Measurements from ENCODE around the gene ASPHD2. TPM values are rescaled to one million over a fixed set of nuclear protein-coding genes. Genes with fewer than 3 reads are reported as not detected.

ASPHD2 gene
- total RNA-seq, 4 donors from 2014 or later, result 0.20 to 1.2 (median 0.54) TPM

DNA sequence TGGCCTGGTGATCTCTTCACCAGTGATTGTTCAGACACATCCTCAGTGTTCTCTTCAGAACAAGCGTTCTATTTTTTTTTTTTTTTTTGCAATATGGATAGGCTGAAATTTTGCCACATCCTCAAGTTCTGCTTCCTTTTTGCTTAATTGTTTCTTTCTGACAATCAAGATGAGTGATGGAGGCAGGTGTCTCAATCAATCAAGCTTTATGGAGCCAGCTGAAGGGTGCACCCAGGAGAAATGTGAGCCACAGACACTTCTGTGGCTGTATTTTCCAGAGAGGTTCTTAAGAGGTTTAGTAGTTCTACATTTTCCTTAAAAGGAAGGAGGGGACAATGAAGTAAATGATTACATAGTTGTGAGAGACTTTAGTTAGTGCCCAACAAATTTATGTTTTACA, 43.9 kb upstream of the ASPHD2 start:
- Histone ChIP-seq H3K4me3 (no peak overlapping the region), H3K9me3 (peaks cover 0 to 4% (median 0%) of the 10 kb centered on the region in 4 donors), H3K27me3 (peaks cover 0 to 26% of the 10 kb centered on the region in 2 donors), H3K27ac (no peak overlapping the region), H3K4me1 (no peaks in the 10 kb centered on the region), H3K36me3 (no peaks in the 10 kb centered on the region)
- 69 to 70% methylated on average over 1 of the region's 1 CpG for WGBS, 2 donors
- no peak for DNase-seq (ENCODE audit: low spot score in 2 of 2)
- TF ChIP-seq POLR2A (IDR thresholded peaks at IDR 0.05), result no peak
- TF ChIP-seq, protein P1, sequence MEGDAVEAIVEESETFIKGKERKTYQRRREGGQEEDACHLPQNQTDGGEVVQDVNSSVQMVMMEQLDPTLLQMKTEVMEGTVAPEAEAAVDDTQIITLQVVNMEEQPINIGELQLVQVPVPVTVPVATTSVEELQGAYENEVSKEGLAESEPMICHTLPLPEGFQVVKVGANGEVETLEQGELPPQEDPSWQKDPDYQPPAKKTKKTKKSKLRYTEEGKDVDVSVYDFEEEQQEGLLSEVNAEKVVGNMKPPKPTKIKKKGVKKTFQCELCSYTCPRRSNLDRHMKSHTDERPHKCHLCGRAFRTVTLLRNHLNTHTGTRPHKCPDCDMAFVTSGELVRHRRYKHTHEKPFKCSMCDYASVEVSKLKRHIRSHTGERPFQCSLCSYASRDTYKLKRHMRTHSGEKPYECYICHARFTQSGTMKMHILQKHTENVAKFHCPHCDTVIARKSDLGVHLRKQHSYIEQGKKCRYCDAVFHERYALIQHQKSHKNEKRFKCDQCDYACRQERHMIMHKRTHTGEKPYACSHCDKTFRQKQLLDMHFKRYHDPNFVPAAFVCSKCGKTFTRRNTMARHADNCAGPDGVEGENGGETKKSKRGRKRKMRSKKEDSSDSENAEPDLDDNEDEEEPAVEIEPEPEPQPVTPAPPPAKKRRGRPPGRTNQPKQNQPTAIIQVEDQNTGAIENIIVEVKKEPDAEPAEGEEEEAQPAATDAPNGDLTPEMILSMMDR (IDR thresholded peaks at IDR 0.05), result no peak
- TF ChIP-seq EP300 (IDR thresholded peaks at IDR 0.05), result no peak

DNA sequence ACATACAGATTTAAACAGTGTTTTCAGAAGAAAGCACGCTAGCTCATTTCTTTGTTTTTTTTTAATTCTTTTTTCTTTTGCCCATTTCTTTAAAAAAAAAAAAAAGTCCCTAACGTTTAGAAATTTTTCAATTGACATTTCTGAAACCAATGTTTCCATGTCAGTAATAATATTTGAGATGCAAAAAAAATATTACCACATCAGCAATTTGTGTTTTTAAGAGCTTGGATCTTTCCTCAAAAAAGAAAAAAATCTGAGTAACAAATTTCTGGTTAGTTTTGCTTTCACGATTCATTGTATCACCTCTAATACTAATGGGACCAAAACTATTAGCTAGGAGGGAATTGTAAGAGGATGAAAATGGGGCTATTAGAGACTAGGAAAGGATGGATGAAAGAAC, 39.9 kb upstream of the ASPHD2 start:
- Histone ChIP-seq H3K27me3 (peaks cover 0 to 15% of the 10 kb centered on the region in 2 donors), H3K4me1 (no peaks in the 10 kb centered on the region), H3K27ac (no peak overlapping the region), H3K9me3 (peaks cover 0 to 4% (median 0%) of the 10 kb centered on the region in 4 donors), H3K4me3 (no peak overlapping the region), H3K36me3 (no peaks in the 10 kb centered on the region)
- WGBS, 2 donors, result 68 to 76% methylated on average over 3 of the region's 3 CpGs
- no peak for DNase-seq (ENCODE audit: low spot score in 2 of 2)
- TF ChIP-seq EP300 (IDR thresholded peaks at IDR 0.05), result no peak
- TF ChIP-seq, protein P1 (IDR thresholded peaks at IDR 0.05), result no peak
- no peak for TF ChIP-seq POLR2A (IDR thresholded peaks at IDR 0.05)

DNA sequence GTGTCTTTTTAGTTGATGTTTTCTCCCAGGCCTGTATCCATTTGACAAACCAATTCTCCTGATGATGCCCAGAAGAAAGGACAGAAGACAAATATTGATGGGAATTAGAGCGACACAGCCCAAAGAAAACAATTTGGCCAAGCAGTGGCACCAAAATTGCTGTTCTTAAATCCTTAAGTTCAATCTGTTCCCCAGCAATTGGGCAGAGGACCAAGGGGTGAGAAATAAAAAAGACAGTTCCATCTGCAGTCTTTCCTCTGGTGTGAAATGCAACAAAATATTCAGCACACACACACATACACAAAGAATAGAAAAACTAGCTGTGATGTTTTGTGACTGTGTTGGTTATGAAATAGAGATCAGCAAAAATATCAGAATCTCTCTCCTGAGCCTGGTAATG, 38.0 kb upstream of the ASPHD2 start:
- Histone ChIP-seq H3K36me3 (no peaks in the 10 kb centered on the region), H3K27ac (no peak overlapping the region)
- WGBS, 2 donors, result 81 to 83% methylated on average over 1 of the region's 1 CpG

DNA sequence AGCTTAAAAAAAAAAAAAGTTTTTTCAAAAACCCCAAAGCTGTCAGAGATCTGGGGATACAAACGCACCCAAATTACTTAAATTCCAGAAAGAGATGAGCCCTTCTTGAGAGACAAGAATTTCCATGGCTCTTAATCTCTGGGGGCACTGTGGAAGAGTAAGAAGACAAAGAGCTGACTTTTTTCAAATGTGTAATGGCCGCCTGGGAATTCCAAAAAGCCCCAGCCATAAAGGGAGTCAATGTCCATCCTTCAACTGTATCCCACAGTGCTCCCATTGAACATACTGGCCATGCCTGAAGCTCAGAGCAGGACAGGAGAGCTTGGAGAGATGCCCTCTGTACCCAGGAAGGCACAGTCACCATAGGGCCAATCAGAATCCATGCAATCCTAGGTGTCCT, 37.4 kb upstream of the ASPHD2 start:
- Histone ChIP-seq H3K27ac (no peak overlapping the region), H3K4me3 (no peak overlapping the region), H3K9me3 (no peaks in the 10 kb centered on the region), H3K36me3 (no peaks in the 10 kb centered on the region), H3K4me1 (no peaks in the 10 kb centered on the region), H3K27me3 (peaks cover 0 to 7% of the 10 kb centered on the region in 2 donors)
- TF ChIP-seq, protein P1 (IDR thresholded peaks at IDR 0.05), result no peak
- TF ChIP-seq POLR2A (IDR thresholded peaks at IDR 0.05) (no peak), EP300 (IDR thresholded peaks at IDR 0.05) (no peak)
- WGBS, 2 donors, result 33 to 44% methylated on average over 2 of the region's 2 CpGs
- DNase-seq (ENCODE audit: low spot score in 2 of 2), result no peak

More for the DNA sequence above, 38.0 kb upstream of the ASPHD2 start:
- H3K4me3 ChIP-seq, result no peak overlapping the region
- no peaks in the 10 kb centered on the region for H3K4me1 ChIP-seq
- DNase-seq (ENCODE audit: low spot score in 2 of 2), result no peak
- TF ChIP-seq, protein P1 (IDR thresholded peaks at IDR 0.05), result no peak
- no peak for TF ChIP-seq EP300 (IDR thresholded peaks at IDR 0.05)
- TF ChIP-seq POLR2A (IDR thresholded peaks at IDR 0.05), result no peak
- H3K27me3 ChIP-seq, result peaks cover 0 to 7% of the 10 kb centered on the region in 2 donors
- H3K9me3 ChIP-seq, result peaks cover 0 to 1% (median 0%) of the 10 kb centered on the region in 4 donors

DNA sequence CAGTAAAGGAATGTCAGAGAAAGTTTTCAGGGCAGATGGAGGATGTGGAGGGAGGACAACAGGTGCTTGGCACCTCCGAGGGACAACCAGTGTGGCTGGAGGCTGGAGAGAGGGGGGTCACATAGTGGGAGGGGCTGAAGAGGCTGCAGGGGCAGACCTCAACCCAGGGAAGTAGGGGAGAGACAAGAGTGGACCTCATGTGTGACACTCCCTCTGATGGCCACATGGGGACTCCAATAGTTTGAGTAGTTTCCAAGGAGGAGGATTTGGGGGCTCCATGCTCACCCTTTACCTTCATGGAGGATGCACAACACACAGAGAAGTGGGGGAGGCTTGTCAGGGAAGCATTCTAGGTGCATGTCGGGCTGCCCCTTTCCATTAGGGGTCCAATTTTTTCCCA, 35.1 kb upstream of the ASPHD2 start:
- no peaks in the 10 kb centered on the region for H3K36me3 ChIP-seq
- H3K27me3 ChIP-seq, result no peaks in the 10 kb centered on the region
- H3K27ac ChIP-seq, result no peak overlapping the region
- WGBS, 2 donors, result 43 to 67% methylated on average over 1 to 2 of the region's 2 CpGs
- TF ChIP-seq POLR2A (IDR thresholded peaks at IDR 0.05) (no peak), EP300 (IDR thresholded peaks at IDR 0.05) (no peak)
- TF ChIP-seq, protein P1 (IDR thresholded peaks at IDR 0.05), result no peak
- no peak for DNase-seq (ENCODE audit: low spot score in 2 of 2)
- no peaks in the 10 kb centered on the region for H3K9me3 ChIP-seq
- no peak overlapping the region for H3K4me3 ChIP-seq
- H3K4me1 ChIP-seq, result no peaks in the 10 kb centered on the region

Measured in tibial nerve (tissue), 4 donors.